ENCODE results near the gene STARD8.

- TF ChIP-seq JUND (IDR thresholded peaks at IDR 0.05), result no peak
- no peak for TF ChIP-seq CTCF (IDR thresholded peaks at IDR 0.05; ENCODE audit: low read depth, low read length, missing input control)
- TF ChIP-seq RAD21 (IDR thresholded peaks at IDR 0.05), result no peak
- no peak for TF ChIP-seq SP1 (IDR thresholded peaks at IDR 0.05)
- TF ChIP-seq REST (IDR thresholded peaks at IDR 0.05), result no peak
- no peak for TF ChIP-seq MAX (IDR thresholded peaks at IDR 0.05)
- TF ChIP-seq TAF1 (conservative IDR thresholded peaks at IDR 0.05), result no peak
- TF ChIP-seq YY1 (IDR thresholded peaks at IDR 0.05), result no peak
- TF ChIP-seq FOXA2 (IDR thresholded peaks at IDR 0.05), result no peak
- no peak for TF ChIP-seq EGR1 (IDR thresholded peaks at IDR 0.05; ENCODE audit: low read depth in 2 of 2)
- no peak for TF ChIP-seq GABPA (IDR thresholded peaks at IDR 0.05 in 1 of 2, conservative IDR thresholded peaks at IDR 0.05 in 1 of 2)
- TF ChIP-seq FOXA1 (IDR thresholded peaks at IDR 0.05), result no peak
- no peak for TF ChIP-seq ZBTB33 (IDR thresholded peaks at IDR 0.05)
Measured at GRCh38 chrX:68633981-68634380, 13.5 kb upstream of the STARD8 start.

Measured in liver (tissue), 3 donors.